Measurements from ENCODE around the gene MEX3B.

DNA sequence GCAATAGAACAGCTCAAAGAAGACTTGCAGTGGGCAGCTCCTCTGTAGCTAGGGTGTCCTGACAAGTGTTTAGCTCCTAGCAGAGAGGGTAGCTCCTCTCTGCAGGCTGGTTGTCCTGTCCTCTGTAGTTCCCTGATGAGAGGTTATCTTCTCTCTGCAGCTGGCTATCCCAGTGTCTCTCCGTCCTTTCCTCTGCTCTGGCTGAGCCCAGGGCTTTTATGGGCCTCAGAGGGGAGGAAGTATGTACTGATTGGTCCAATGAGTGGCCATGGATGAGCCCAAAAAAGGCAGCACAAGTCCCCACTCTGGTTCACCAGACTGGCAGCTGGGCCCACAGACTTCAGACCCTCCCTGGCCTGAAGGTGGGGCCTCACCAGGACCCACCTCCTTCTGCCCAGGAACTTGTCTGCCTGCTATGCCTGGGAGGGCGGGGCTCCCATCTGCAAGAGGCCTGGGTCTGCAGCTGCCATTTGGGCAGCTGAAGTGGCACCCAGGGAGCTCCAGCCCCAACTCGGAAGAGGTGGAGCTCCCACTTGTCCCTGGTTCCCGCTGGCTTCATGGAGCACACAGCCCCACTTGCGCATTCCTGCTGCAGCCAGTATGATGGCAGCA, 27.2 kb upstream of the MEX3B start:
- TF ChIP-seq, protein P1, sequence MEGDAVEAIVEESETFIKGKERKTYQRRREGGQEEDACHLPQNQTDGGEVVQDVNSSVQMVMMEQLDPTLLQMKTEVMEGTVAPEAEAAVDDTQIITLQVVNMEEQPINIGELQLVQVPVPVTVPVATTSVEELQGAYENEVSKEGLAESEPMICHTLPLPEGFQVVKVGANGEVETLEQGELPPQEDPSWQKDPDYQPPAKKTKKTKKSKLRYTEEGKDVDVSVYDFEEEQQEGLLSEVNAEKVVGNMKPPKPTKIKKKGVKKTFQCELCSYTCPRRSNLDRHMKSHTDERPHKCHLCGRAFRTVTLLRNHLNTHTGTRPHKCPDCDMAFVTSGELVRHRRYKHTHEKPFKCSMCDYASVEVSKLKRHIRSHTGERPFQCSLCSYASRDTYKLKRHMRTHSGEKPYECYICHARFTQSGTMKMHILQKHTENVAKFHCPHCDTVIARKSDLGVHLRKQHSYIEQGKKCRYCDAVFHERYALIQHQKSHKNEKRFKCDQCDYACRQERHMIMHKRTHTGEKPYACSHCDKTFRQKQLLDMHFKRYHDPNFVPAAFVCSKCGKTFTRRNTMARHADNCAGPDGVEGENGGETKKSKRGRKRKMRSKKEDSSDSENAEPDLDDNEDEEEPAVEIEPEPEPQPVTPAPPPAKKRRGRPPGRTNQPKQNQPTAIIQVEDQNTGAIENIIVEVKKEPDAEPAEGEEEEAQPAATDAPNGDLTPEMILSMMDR (IDR thresholded peaks at IDR 0.05), result no peak
- no peak for TF ChIP-seq POLR2A (IDR thresholded peaks at IDR 0.05)
- no peak for TF ChIP-seq POLR2AphosphoS5 (IDR thresholded peaks at IDR 0.05)

Data from prostate gland (tissue), 2 donors.